ENCODE data around the gene SIRT3.
"Not testable (repeated sequence)": the region's sequence is repeated elsewhere in the genome, so short reads cannot be mapped to it uniquely, and the experiment has no call there.

The SIRT3 gene

GRCh38 chr11:269146-269890 is 33.2 kb upstream of the SIRT3 start:
- H3K36me3 ChIP-seq (ENCODE audit: control insufficient read depth in 2 of 2, insufficient read depth in 1 of 2, low read length in 2 of 2): no peaks in the 10 kb centered on the region
- TF ChIP-seq ZNF549 (tag by site-specific recombination; IDR thresholded peaks at IDR 0.05) (no peak), ZNF341 (tag by site-specific recombination; IDR thresholded peaks at IDR 0.05; ENCODE audit: low read depth) (no peak), ZNF692 (tag by site-specific recombination; IDR thresholded peaks at IDR 0.05) (no peak), ZSCAN30 (tag by site-specific recombination; IDR thresholded peaks at IDR 0.05) (no peak), ZNF791 (tag by site-specific recombination; IDR thresholded peaks at IDR 0.05) (no peak), ZBTB1 (tag by site-specific recombination; IDR thresholded peaks at IDR 0.05) (no peak), TRIM28 (IDR thresholded peaks at IDR 0.05; ENCODE audit: borderline replicate concordance, low read length) (no peak)
- no peaks in the 10 kb centered on the region for H3K9me3 ChIP-seq (ENCODE audit: control insufficient read depth, insufficient read depth, low read depth, low read length)
- ChIA-PET POLR2A (no interaction called here), CTCF (interaction anchor here (0.6 to 0.7 kb wide), 2 partner anchors 10 to 182 kb away, joined by 4 read pairs; no protein-coding TSS in a partner anchor)
- no peak overlapping the region for H3K27ac ChIP-seq (ENCODE audit: extremely low read depth, low read depth, low read length)
- no peaks in the 10 kb centered on the region for H3K4me1 ChIP-seq (ENCODE audit: control insufficient read depth, insufficient read depth, low read length)
- H3K4me3 ChIP-seq (ENCODE audit: low read depth, low read length): no peak overlapping the region

- POLR2A ChIA-PET; H3K27ac ChIP-seq (ENCODE audit: extremely low read depth, low read depth, low read length); H3K4me3 ChIP-seq (ENCODE audit: low read depth, low read length); H3K4me1 ChIP-seq (ENCODE audit: control insufficient read depth, insufficient read depth, low read length); H3K9me3 ChIP-seq (ENCODE audit: control insufficient read depth, insufficient read depth, low read depth, low read length); H3K36me3 ChIP-seq (ENCODE audit: control insufficient read depth in 2 of 2, insufficient read depth in 1 of 2, low read length in 2 of 2): not testable (repeated sequence)
- CTCF ChIA-PET: interaction anchor here (0.6 kb wide), 1 partner anchor 10 kb away, joined by 4 read pairs; no protein-coding TSS in a partner anchor
Observed at GRCh38 chr11:268716-269145, 32.6 kb upstream of the SIRT3 start.

GRCh38 chr11:267491-267994 is 31.4 kb upstream of the SIRT3 start:
- H3K27ac ChIP-seq (ENCODE audit: extremely low read depth, low read depth, low read length): no peak overlapping the region
- H3K4me1 ChIP-seq (ENCODE audit: control insufficient read depth, insufficient read depth, low read length): no peaks in the 10 kb centered on the region
- POLR2A ChIA-PET: no interaction called here
- H3K36me3 ChIP-seq (ENCODE audit: control insufficient read depth in 2 of 2, insufficient read depth in 1 of 2, low read length in 2 of 2): no peaks in the 10 kb centered on the region
- no peak overlapping the region for H3K4me3 ChIP-seq (ENCODE audit: low read depth, low read length)
- TF ChIP-seq TRIM28 (IDR thresholded peaks at IDR 0.05; ENCODE audit: borderline replicate concordance, low read length) (no peak), ZBTB1 (tag by site-specific recombination; IDR thresholded peaks at IDR 0.05) (no peak), ZNF350 (tag by site-specific recombination; IDR thresholded peaks at IDR 0.05) (no peak), ZNF558 (tag by site-specific recombination; IDR thresholded peaks at IDR 0.05) (no peak), ZNF423 (tag by site-specific recombination; IDR thresholded peaks at IDR 0.05) (no peak), ZNF549 (tag by site-specific recombination; IDR thresholded peaks at IDR 0.05) (no peak), ZNF777 (tag by site-specific recombination; IDR thresholded peaks at IDR 0.05; ENCODE audit: borderline replicate concordance) (no peak), ATF2 (tag by site-specific recombination; IDR thresholded peaks at IDR 0.05; ENCODE audit: low read depth) (no peak), TCF7L2 (IDR thresholded peaks at IDR 0.05; ENCODE audit: borderline replicate concordance, low read depth, low read length) (no peak), ZNF585B (tag by site-specific recombination; IDR thresholded peaks at IDR 0.05) (no peak), ZNF211 (tag by site-specific recombination; IDR thresholded peaks at IDR 0.05; ENCODE audit: low read depth) (no peak), HOXD13 (CRISPR knock-in tag; IDR thresholded peaks at IDR 0.05; ENCODE audit: borderline replicate concordance) (no peak), ZBTB7A (tag by site-specific recombination; IDR thresholded peaks at IDR 0.05; ENCODE audit: low read depth) (no peak), KLF9 (tag by site-specific recombination; IDR thresholded peaks at IDR 0.05; ENCODE audit: low read depth) (no peak)
- CTCF ChIA-PET: interaction anchor here (1.8 kb wide), 1 partner anchor 16 kb away, joined by 5 read pairs; no protein-coding TSS in a partner anchor
- no peaks in the 10 kb centered on the region for H3K9me3 ChIP-seq (ENCODE audit: control insufficient read depth, insufficient read depth, low read depth, low read length)
